ENCODE results near the gene ST6GALNAC1.
"Not testable (repeated sequence)": the region's sequence is repeated elsewhere in the genome, so short reads cannot be mapped to it uniquely, and the experiment has no call there.

The ST6GALNAC1 gene

DNA sequence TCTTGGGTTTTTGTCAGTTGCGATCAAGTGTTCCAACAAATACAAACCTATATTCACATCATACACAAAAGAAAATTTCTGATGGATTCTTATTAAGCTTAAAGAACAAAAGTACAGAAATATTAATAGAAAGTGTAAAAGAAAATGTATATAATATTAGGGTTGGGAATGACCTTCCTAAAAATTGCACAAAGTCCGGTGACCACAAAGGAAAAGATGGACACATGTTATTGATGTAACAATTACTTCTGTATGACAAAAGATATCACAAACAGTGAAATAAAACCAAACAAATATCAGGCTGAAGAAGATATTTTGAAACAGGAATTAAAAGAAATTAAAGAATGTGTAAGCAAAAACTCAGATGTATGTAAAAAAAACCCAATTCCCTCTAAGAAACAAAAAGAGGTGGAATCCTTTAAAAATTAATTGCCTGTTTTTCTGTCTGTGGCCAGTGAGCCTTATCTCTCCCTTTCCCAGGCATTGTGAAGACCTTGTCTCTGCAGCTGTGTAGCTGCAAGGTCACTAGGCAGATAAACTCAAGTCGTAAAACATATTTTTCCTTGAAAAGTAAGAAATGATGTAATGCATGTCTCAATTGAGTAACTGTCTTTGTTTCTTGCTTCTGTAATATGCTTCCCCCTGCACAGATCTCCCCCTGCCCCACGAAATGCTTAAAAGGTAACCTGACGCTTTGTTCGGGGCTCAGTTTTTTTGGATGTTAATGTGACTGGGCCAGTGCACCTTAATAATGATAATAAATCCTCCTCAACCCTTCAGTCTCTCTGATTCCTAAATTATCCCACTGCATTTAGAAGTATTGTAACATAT, 2.8 kb downstream of the ST6GALNAC1 start:
- DNase-seq (ENCODE audit: low spot score) = no peak
- in situ Hi-C loops (cut with MboI; ENCODE audit: low sequenced_read_pairs, unreplicated experiment) = no loop called here
- TF ChIP-seq, protein P1, sequence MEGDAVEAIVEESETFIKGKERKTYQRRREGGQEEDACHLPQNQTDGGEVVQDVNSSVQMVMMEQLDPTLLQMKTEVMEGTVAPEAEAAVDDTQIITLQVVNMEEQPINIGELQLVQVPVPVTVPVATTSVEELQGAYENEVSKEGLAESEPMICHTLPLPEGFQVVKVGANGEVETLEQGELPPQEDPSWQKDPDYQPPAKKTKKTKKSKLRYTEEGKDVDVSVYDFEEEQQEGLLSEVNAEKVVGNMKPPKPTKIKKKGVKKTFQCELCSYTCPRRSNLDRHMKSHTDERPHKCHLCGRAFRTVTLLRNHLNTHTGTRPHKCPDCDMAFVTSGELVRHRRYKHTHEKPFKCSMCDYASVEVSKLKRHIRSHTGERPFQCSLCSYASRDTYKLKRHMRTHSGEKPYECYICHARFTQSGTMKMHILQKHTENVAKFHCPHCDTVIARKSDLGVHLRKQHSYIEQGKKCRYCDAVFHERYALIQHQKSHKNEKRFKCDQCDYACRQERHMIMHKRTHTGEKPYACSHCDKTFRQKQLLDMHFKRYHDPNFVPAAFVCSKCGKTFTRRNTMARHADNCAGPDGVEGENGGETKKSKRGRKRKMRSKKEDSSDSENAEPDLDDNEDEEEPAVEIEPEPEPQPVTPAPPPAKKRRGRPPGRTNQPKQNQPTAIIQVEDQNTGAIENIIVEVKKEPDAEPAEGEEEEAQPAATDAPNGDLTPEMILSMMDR (IDR thresholded peaks at IDR 0.05; ENCODE audit: borderline replicate concordance, control extremely low read depth, extremely low read depth, insufficient read depth, missing control alignments) = no peak

DNA sequence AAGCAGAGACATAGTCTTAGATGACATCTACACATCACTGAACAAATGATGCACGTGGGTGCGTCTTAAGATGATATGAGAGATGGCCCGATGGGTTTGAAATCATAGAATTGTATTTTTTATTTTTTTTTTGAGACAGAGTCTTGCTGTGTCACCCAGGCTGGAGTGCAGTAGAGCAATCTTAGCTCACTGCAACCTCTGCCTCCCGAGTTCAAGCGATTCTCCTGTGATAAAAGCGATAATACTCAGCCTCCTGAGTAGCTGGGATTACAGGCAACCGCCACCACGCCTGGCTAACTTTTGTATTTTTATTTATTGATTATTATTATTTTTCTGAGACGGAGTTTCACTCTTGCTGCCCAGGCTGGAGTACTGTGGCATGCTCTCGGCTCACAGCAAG, 5.3 kb downstream of the ST6GALNAC1 start:
- TF ChIP-seq, protein P1 (IDR thresholded peaks at IDR 0.05; ENCODE audit: borderline replicate concordance, control extremely low read depth, extremely low read depth, insufficient read depth, missing control alignments) = no peak
- in situ Hi-C loops (cut with MboI; ENCODE audit: low sequenced_read_pairs, unreplicated experiment) = no loop called here
- no peak for DNase-seq (ENCODE audit: low spot score)

DNA sequence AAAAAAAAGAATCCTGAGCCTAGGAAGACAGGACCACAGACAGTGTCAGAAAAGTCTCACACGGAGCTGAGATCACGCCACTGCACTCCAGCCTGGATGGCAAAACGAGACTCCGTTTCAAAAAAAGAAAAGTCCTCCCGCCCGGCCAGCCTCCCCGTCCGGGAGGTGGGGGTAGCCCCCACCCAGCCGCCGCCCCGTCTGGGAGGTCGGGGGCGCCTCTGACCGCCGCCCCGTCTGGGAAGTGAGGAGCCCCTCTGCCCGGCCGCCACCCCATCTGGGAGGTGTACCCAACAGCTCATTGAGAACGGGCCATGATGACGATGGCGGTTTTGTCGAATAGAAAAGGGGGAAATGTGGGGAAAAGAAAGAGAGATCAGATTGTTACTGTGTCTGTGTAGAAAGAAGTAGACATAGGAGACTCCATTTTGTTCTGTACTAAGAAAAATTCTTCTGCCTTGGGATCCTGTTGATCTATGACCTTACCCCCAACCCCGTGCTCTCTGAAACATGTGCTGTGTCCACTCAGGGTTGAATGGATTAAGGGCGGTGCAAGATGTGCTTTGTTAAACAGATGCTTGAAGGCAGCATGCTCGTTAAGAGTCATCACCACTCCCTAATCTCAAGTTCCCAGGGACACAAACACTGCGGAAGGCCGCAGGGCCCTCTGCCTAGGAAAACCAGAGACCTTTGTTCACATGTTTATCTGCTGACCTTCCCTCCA, 6.9 kb downstream of the ST6GALNAC1 start:
- in situ Hi-C loops (cut with MboI; ENCODE audit: low sequenced_read_pairs, unreplicated experiment); DNase-seq (ENCODE audit: low spot score): not testable (repeated sequence)

DNA sequence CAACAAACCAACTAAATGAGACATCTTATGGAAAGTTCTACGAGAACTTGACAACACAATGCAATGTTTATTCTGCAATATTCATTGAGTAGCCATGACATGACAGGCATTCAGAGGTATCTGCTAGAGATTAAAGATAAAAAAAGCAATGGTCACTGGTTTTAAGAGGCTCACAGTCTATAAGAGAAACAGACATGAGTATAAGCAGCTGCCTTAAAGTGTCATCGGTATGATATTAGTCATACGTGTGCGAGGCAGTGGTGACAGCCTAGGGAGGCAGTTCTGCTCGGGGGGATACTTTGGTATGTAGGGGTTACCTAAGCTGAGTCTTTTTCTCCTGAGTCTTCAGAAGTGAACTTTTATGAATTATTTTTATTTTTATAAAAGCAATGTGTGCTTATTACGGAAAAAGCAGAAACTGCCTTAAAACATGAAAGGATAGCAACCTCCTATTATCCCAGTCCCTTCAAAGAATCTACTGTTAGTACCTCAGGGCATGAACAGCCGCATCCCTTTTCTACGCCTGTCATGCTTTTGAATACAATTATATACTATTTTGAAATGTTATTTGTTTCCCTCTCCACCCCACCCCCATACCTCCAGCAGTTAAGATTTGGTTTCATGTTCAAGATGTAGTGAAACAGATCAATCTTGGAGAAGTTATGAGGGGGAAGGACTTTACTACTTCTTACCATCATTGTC, 7.7 kb downstream of the ST6GALNAC1 start:
- in situ Hi-C loops (cut with MboI; ENCODE audit: low sequenced_read_pairs, unreplicated experiment) = no loop called here
- TF ChIP-seq, protein P1 (IDR thresholded peaks at IDR 0.05; ENCODE audit: borderline replicate concordance, control extremely low read depth, extremely low read depth, insufficient read depth, missing control alignments) = no peak
- DNase-seq (ENCODE audit: low spot score) = no peak

DNA sequence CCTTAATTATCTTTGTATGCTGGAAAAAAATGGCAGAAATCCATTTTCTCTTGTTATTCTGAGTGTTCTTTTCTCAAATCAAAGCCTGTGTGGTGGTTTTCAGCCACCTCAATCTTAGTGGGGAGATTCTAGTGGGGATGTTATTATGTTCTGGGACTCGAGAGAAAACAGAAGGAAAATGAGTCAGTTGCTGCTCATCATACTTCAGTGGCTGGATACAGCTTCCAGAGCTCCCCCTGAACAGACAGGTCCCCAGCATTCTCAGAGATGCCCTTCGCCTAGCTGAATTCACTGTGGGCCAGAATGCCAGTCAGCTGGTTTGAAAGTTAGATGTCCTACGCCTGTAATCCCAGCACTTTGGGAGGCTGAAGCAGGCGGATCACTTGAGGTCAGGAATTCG, 8.5 kb downstream of the ST6GALNAC1 start:
- no peak for DNase-seq (ENCODE audit: low spot score)
- TF ChIP-seq, protein P1 (IDR thresholded peaks at IDR 0.05; ENCODE audit: borderline replicate concordance, control extremely low read depth, extremely low read depth, insufficient read depth, missing control alignments) = no peak
- in situ Hi-C loops (cut with MboI; ENCODE audit: low sequenced_read_pairs, unreplicated experiment) = no loop called here

DNA sequence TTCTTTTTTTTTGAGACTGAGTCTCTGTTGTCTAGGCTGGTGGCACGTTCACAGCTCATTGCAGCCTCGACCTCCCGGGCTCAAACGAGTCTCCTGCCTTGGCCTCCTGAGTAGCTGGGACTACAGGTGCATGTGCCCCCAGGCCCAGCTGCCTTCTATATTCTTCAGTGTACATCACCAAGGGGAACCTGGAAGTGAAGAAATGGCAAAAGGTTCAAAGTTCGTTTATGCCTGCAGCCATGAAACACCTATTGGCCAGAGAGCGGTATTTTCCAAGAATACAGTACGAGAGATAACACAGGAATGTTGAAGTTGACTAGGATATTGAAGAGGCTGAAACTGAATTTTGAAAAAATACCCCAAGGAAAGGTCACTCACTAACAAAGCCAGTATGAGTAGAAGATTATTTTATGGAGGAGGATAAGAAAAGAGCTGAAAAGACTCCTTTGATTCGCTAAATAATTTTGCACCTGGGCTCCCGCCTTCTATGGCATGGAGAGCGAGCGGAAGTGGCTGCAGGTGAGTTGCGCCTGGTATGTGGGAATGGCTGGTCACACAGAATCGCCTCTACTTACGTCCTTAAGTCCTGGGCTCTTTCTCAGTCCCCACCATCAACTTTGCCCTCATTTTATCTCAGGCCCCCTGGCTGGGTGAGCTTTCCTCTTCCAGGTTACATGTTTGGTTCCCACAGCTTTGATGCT, 9.8 kb downstream of the ST6GALNAC1 start:
- TF ChIP-seq, protein P1 (IDR thresholded peaks at IDR 0.05; ENCODE audit: borderline replicate concordance, control extremely low read depth, extremely low read depth, insufficient read depth, missing control alignments) = no peak
- DNase-seq (ENCODE audit: low spot score) = no peak
- in situ Hi-C loops (cut with MboI; ENCODE audit: low sequenced_read_pairs, unreplicated experiment) = no loop called here
